ENCODE results near the gene SRI. TPM values are rescaled to one million over a fixed set of nuclear protein-coding genes. Genes with fewer than 3 reads are reported as not detected.

Gene SRI
- total and polyA plus RNA-seq, 7 experiments from 2014 or later = 39.9 to 209 (median 66.4) TPM

DNA sequence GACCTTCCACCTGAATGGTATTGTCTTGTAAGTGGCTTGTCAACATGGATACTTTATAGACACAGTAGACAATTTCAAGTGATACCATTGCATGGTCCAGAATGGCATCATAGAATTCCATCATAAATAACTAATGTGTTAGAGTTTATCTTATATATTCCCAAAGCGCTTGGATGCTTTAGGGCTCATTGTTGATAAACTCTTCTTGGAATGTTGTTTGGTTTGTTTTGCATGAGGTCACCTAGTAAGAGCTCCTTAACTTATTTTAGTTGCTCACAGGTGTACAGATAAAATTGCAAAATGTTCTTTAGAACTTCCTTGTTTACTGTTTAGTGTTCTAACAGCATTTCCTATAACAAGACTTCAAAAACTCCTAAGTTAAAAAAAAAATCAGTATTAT, 36.8 kb downstream of the SRI start:
- POLR2A ChIA-PET = no interaction called here
- Histone ChIP-seq H3K9me3 (ENCODE audit: control insufficient read depth in 2 of 3, low read length in 3 of 3) (no peaks in the 10 kb centered on the region), H3K4me1 (ENCODE audit: control insufficient read depth in 2 of 2, insufficient read depth in 2 of 2, low read length in 2 of 2) (no peaks in the 10 kb centered on the region), H3K36me3 (ENCODE audit: control insufficient read depth in 2 of 3, insufficient read depth in 3 of 3, low read length in 3 of 3) (no peaks in the 10 kb centered on the region), H3K4me3 (ENCODE audit: low read length) (no peak overlapping the region), H3K27me3 (ENCODE audit: control insufficient read depth in 2 of 2, insufficient read depth in 2 of 2, low read length in 2 of 2) (no peaks in the 10 kb centered on the region), H3K27ac (ENCODE audit: low read depth, low read length) (no peak overlapping the region)
- Mint-ChIP-seq H3K27ac (no peak overlapping the region), H3K4me3 (no peak overlapping the region), H3K9me3 (no peaks in the 10 kb centered on the region), H3K4me1 (peaks cover 0 to 2% (median 0%) of the 10 kb centered on the region in 7 donors), H3K27me3 (peaks cover 0 to 10% (median 0%) of the 10 kb centered on the region in 5 donors), H3K36me3 (peaks cover 0 to 25% (median 0%) of the 10 kb centered on the region in 5 donors)
- CTCF ChIA-PET = no interaction called here
- intact Hi-C loops (cut with micrococcal nuclease) = no loop called here
- ATAC-seq = no peak
- no peak for DNase-seq

DNA sequence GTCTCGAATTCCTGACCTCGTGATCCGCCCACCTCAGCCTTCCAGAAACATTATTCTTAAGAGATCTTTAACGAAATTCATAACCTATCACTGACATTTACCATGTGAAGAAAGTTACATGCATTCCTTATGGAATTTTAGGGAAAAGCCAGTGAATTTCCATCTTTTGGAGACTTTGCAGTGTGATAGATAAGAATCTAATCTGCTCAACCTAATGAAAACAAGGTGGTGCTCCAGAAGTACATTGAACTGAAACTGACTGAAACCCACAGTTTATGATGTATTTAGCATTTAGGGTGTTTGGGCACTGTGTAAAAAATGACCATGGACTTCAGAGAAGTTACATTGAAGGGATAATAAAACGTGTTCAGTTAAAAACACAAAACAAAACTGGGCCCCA, 43.6 kb downstream of the SRI start:
- intact Hi-C loops (cut with micrococcal nuclease) = no loop called here
- no peak for DNase-seq
- Histone ChIP-seq H3K4me3 (ENCODE audit: low read length) (no peak overlapping the region), H3K9me3 (ENCODE audit: control insufficient read depth in 2 of 3, low read length in 3 of 3) (no peaks in the 10 kb centered on the region), H3K4me1 (ENCODE audit: control insufficient read depth in 2 of 2, insufficient read depth in 2 of 2, low read length in 2 of 2) (no peaks in the 10 kb centered on the region), H3K27me3 (ENCODE audit: control insufficient read depth in 2 of 2, insufficient read depth in 2 of 2, low read length in 2 of 2) (no peaks in the 10 kb centered on the region), H3K36me3 (ENCODE audit: control insufficient read depth in 2 of 3, insufficient read depth in 3 of 3, low read length in 3 of 3) (no peaks in the 10 kb centered on the region), H3K27ac (ENCODE audit: low read depth, low read length) (no peak overlapping the region)
- POLR2A ChIA-PET = no interaction called here
- Mint-ChIP-seq H3K36me3 (no peaks in the 10 kb centered on the region), H3K27me3 (peaks cover 0 to 3% (median 0%) of the 10 kb centered on the region in 5 donors), H3K9me3 (no peaks in the 10 kb centered on the region), H3K27ac (no peak overlapping the region), H3K4me3 (no peak overlapping the region), H3K4me1 (no peaks in the 10 kb centered on the region)
- CTCF ChIA-PET = no interaction called here
- ATAC-seq = no peak

DNA sequence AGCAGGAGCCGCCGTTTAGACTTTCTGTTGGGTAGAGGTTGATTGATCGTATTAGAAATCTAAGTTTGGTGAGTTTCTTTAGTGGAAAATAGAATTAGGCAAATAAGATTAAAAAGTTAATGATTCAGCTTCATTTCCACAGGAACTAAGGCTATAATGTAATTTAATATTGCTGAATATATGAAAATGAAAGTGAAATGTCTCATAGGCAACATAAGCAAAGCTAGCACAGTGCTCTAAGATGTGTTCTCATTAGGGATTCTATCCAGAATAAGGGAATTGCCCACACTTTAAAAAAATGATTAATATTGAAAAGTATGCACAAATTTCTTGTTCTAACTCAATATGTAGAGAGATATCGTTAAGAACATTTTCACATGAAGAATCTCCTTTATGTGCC, 47.0 kb downstream of the SRI start:
- Mint-ChIP-seq H3K36me3 (no peaks in the 10 kb centered on the region), H3K4me3 (no peak overlapping the region), H3K27ac (no peak overlapping the region), H3K9me3 (no peaks in the 10 kb centered on the region), H3K27me3 (no peaks in the 10 kb centered on the region), H3K4me1 (peaks cover 0 to 3% (median 0%) of the 10 kb centered on the region in 7 donors)
- ATAC-seq (no peak), DNase-seq (no peak)
- intact Hi-C loops (cut with micrococcal nuclease) = no loop called here
- POLR2A ChIA-PET = no interaction called here
- H3K4me1 ChIP-seq (ENCODE audit: control insufficient read depth in 2 of 2, insufficient read depth in 2 of 2, low read length in 2 of 2) = no peaks in the 10 kb centered on the region
- no peak overlapping the region for H3K27ac ChIP-seq (ENCODE audit: low read depth, low read length)
- no peak overlapping the region for H3K4me3 ChIP-seq (ENCODE audit: low read length)
- CTCF ChIA-PET = no interaction called here
- H3K9me3 ChIP-seq (ENCODE audit: control insufficient read depth in 2 of 3, low read length in 3 of 3) = no peaks in the 10 kb centered on the region
- H3K36me3 ChIP-seq (ENCODE audit: control insufficient read depth in 2 of 3, insufficient read depth in 3 of 3, low read length in 3 of 3) = no peaks in the 10 kb centered on the region
- H3K27me3 ChIP-seq (ENCODE audit: control insufficient read depth in 2 of 2, insufficient read depth in 2 of 2, low read length in 2 of 2) = no peaks in the 10 kb centered on the region

DNA sequence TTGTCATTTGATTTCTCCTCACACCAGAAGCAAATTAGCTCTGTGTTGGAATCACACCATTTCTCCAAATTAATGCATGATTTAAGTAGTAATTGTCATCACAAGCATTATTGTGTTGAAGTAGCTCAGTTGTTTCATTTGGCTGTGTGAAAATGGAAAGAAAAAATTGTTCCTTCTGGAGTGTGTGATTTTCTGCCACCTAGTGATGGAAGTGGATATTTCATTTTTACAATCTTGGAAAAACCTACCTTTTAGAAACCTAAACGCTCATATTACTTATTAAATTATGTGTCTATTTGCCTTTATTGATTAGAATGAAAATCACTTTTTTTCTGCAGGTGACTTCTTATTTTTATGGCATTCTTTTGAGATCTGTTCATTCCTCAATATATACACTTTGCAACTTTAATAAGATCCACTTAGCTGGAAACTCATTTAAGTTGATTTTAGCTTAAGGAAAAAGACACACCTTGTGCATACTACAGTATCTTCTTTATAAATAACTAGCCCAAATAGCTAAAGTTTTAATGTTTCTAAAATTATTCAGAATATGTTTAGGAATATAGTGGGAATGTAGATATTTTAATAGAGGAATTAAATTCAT, 50.0 kb downstream of the SRI start:
- peak in 3 of 9 donors; percentile 1 to 5 (median 2) for DNase-seq

DNA sequence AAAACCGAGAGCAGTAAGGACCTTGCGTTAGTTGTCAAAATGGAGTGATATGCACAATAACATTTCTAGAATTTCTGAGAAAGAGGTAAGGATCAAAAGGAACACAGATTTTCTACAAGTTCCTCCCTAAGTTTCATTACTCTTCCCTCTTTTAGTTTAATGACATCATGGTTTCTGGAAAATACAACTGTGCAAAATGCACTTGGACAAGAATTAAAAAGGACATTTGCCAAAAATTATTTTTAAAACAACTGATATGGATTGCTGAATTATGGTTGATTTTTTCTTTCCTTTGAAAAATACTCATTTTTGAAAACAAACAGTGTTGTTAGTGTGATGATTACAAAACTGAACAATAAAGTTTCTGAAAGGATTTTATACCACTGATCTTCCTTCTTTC, 52.1 kb downstream of the SRI start:
- Histone ChIP-seq H3K9me3 (ENCODE audit: control insufficient read depth in 2 of 3, low read length in 3 of 3) (no peaks in the 10 kb centered on the region), H3K36me3 (ENCODE audit: control insufficient read depth in 2 of 3, insufficient read depth in 3 of 3, low read length in 3 of 3) (no peaks in the 10 kb centered on the region), H3K4me1 (ENCODE audit: control insufficient read depth in 2 of 2, insufficient read depth in 2 of 2, low read length in 2 of 2) (no peaks in the 10 kb centered on the region), H3K4me3 (ENCODE audit: low read length) (no peak overlapping the region), H3K27ac (ENCODE audit: low read depth, low read length) (no peak overlapping the region), H3K27me3 (ENCODE audit: control insufficient read depth in 2 of 2, insufficient read depth in 2 of 2, low read length in 2 of 2) (no peaks in the 10 kb centered on the region)
- H3K36me3 Mint-ChIP-seq = no peaks in the 10 kb centered on the region
- H3K27ac Mint-ChIP-seq = no peak overlapping the region
- CTCF ChIA-PET = no interaction called here
- DNase-seq = no peak
- POLR2A ChIA-PET = no interaction called here
- no peak overlapping the region for H3K4me3 Mint-ChIP-seq
- H3K4me1 Mint-ChIP-seq = peaks cover 0 to 3% (median 0%) of the 10 kb centered on the region in 7 donors
- intact Hi-C loops (cut with micrococcal nuclease) = loop anchor here in 1 of 2 donors (2.0 kb wide), 1 partner anchor 661 kb away; no protein-coding TSS in a partner anchor
- no peaks in the 10 kb centered on the region for H3K9me3 Mint-ChIP-seq
- H3K27me3 Mint-ChIP-seq = no peaks in the 10 kb centered on the region
- no peak for ATAC-seq

More for the DNA sequence above, 50.0 kb downstream of the SRI start:
- Histone ChIP-seq H3K4me3 (ENCODE audit: low read length) (no peak overlapping the region), H3K4me1 (ENCODE audit: control insufficient read depth in 2 of 2, insufficient read depth in 2 of 2, low read length in 2 of 2) (no peaks in the 10 kb centered on the region), H3K9me3 (ENCODE audit: control insufficient read depth in 2 of 3, low read length in 3 of 3) (no peaks in the 10 kb centered on the region), H3K27me3 (ENCODE audit: control insufficient read depth in 2 of 2, insufficient read depth in 2 of 2, low read length in 2 of 2) (no peaks in the 10 kb centered on the region), H3K36me3 (ENCODE audit: control insufficient read depth in 2 of 3, insufficient read depth in 3 of 3, low read length in 3 of 3) (no peaks in the 10 kb centered on the region), H3K27ac (ENCODE audit: low read depth, low read length) (no peak overlapping the region)
- Mint-ChIP-seq H3K4me3 (no peak overlapping the region), H3K36me3 (no peaks in the 10 kb centered on the region), H3K27me3 (no peaks in the 10 kb centered on the region), H3K9me3 (no peaks in the 10 kb centered on the region), H3K27ac (no peak overlapping the region), H3K4me1 (peaks cover 0 to 3% (median 0%) of the 10 kb centered on the region in 7 donors)
- intact Hi-C loops (cut with micrococcal nuclease) = loop anchor here (1.0 to 2.0 kb wide), 2 partner anchors 372 to 663 kb away; no protein-coding TSS in a partner anchor
- ChIA-PET CTCF (interaction anchor here (0.7 to 1.0 kb wide), 2 partner anchors 20 to 356 kb away, joined by 3 to 4 read pairs; no protein-coding TSS in a partner anchor), POLR2A (no interaction called here)
- no peak for ATAC-seq

DNA sequence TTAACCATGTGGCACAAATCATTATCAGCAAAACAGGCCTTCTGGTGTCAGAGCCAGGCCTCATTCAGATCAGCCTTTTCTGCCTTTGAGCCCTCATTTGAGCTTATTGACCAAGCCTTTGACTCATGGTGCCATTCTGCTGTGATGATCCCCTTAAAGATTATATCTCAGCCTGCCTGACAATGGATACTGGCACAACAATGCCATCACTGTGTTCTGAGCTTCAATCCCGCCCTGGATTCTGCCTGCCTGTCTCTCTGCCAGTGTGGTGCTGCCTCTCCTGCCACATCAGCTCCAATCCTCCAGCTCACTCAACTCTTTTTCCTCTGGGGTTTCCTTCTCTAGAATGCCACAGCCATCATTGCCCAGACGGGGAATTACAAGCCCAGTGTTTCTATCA, 52.6 kb downstream of the SRI start:
- Histone ChIP-seq H3K27me3 (ENCODE audit: control insufficient read depth in 2 of 2, insufficient read depth in 2 of 2, low read length in 2 of 2) (no peaks in the 10 kb centered on the region), H3K4me1 (ENCODE audit: control insufficient read depth in 2 of 2, insufficient read depth in 2 of 2, low read length in 2 of 2) (no peaks in the 10 kb centered on the region), H3K36me3 (ENCODE audit: control insufficient read depth in 2 of 3, insufficient read depth in 3 of 3, low read length in 3 of 3) (no peaks in the 10 kb centered on the region), H3K9me3 (ENCODE audit: control insufficient read depth in 2 of 3, low read length in 3 of 3) (no peaks in the 10 kb centered on the region), H3K4me3 (ENCODE audit: low read length) (no peak overlapping the region), H3K27ac (ENCODE audit: low read depth, low read length) (no peak overlapping the region)
- Mint-ChIP-seq H3K27me3 (no peaks in the 10 kb centered on the region), H3K9me3 (no peaks in the 10 kb centered on the region), H3K4me3 (no peak overlapping the region), H3K36me3 (no peaks in the 10 kb centered on the region), H3K27ac (peak overlapping the region in 1 of 9 donors; percentile 5), H3K4me1 (peaks cover 0 to 3% (median 0%) of the 10 kb centered on the region in 7 donors)
- POLR2A ChIA-PET = no interaction called here
- intact Hi-C loops (cut with micrococcal nuclease) = no loop called here
- no peak for ATAC-seq
- no peak for DNase-seq
- CTCF ChIA-PET = no interaction called here

DNA sequence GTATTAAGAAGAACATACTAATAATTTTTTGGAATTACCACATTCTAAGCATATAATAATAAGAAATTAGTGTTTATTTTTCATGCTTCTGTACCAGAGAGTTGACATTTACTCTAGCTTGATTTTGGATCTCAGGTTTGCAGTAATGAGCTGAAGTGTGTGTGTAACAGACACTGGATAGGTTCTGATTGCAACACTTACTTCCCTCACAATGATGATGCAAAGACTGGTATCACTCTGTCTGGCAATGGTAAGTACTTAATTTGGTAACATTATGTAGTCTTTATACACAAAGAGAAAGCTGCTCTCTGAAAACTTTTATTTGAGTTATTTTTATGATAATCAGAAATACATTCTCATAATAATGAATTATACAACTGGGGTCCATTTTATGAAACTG, 54.1 kb downstream of the SRI start:
- no peak overlapping the region for H3K4me3 Mint-ChIP-seq
- DNase-seq = no peak
- POLR2A ChIA-PET = no interaction called here

More for the DNA sequence above, 54.1 kb downstream of the SRI start:
- H3K4me1 Mint-ChIP-seq = peaks cover 0 to 3% (median 0%) of the 10 kb centered on the region in 7 donors
- Histone ChIP-seq H3K4me1 (ENCODE audit: control insufficient read depth in 2 of 2, insufficient read depth in 2 of 2, low read length in 2 of 2) (no peaks in the 10 kb centered on the region), H3K27me3 (ENCODE audit: control insufficient read depth in 2 of 2, insufficient read depth in 2 of 2, low read length in 2 of 2) (no peaks in the 10 kb centered on the region), H3K27ac (ENCODE audit: low read depth, low read length) (no peak overlapping the region), H3K9me3 (ENCODE audit: control insufficient read depth in 2 of 3, low read length in 3 of 3) (no peaks in the 10 kb centered on the region), H3K36me3 (ENCODE audit: control insufficient read depth in 2 of 3, insufficient read depth in 3 of 3, low read length in 3 of 3) (no peaks in the 10 kb centered on the region), H3K4me3 (ENCODE audit: low read length) (no peak overlapping the region)
- peaks cover 0 to 10% (median 0%) of the 10 kb centered on the region in 11 donors for H3K9me3 Mint-ChIP-seq
- H3K36me3 Mint-ChIP-seq = no peaks in the 10 kb centered on the region
- no peaks in the 10 kb centered on the region for H3K27me3 Mint-ChIP-seq
- H3K27ac Mint-ChIP-seq = no peak overlapping the region
- ATAC-seq = peak; percentile 61
- intact Hi-C loops (cut with micrococcal nuclease) = no loop called here
- CTCF ChIA-PET = interaction anchor here (0.8 kb wide), 1 partner anchor 876 kb away, joined by 4 read pairs; no protein-coding TSS in a partner anchor
